OCI-LY7 (cell line): Measurements from ENCODE around the gene WAS. TPM values are rescaled to one million over a fixed set of nuclear protein-coding genes. Genes with fewer than 3 reads are reported as not detected.

ENCODE experiments used
- BruUV-seq: library from RNA; stranded (reverse); fragments of 400-500 nt; replicated peaks from 2 replicates; lab custom pipeline; 2021; lab: Mats Ljungman, UMichigan
- CTCF ChIA-PET: fragments of 300-600 bp; sonication (Branson Sonifier 250); formaldehyde crosslinking; loops from one replicate; lab custom pipeline; 2022; ENCODE audit warnings: antibody characterized with exemption; ENCODE audit not compliant: unreplicated experiment; lab: Charles Lee
- POLR2A ChIA-PET: fragments of 300-600 bp; sonication (Branson Sonifier 250); formaldehyde crosslinking; loops from one replicate; lab custom pipeline; 2022; ENCODE audit warnings: antibody characterized with exemption; lab: Charles Lee
- DNase-seq: peaks from one replicate; pipeline ENCODE4 v3.0.0-alpha.2; 2015; ENCODE audit warnings: low spot score
- H2AFZ ChIP-seq: fragments of 200-600 bp; sonication (generic), shearing (Covaris generic); 2 replicates; pipeline ENCODE4 v1.6.1; 2014; ENCODE audit warnings: mild to moderate bottlenecking, antibody characterized with exemption, low read length, moderate library complexity
- H3K27ac ChIP-seq: fragments of 200-600 bp; sonication (generic); 2 replicates; pipeline ENCODE4 v1.5.1; 2014; ENCODE audit warnings: mixed run types, low read depth, mild to moderate bottlenecking, moderate library complexity, low read length, inconsistent platforms; ENCODE audit not compliant: poor library complexity, severe bottlenecking
- H3K36me3 ChIP-seq: fragments of 200-600 bp; sonication (generic); 2 replicates; pipeline ENCODE4 v1.6.1; 2014; ENCODE audit warnings: mild to moderate bottlenecking, antibody characterized with exemption, low read length, moderate library complexity, mixed read lengths; ENCODE audit not compliant: insufficient read depth
- H3K4me1 ChIP-seq: fragments of 200-600 bp; sonication (generic); 2 replicates; pipeline ENCODE4 v1.5.1; 2014; ENCODE audit warnings: mild to moderate bottlenecking, low read length; ENCODE audit not compliant: insufficient read depth, poor library complexity, severe bottlenecking
- H3K4me2 ChIP-seq: fragments of 200-600 bp; sonication (generic); 2 replicates; pipeline ENCODE4 v1.6.1; 2014; ENCODE audit warnings: mild to moderate bottlenecking, low read length
- H3K4me3 ChIP-seq: fragments of 200-600 bp; sonication (generic); 2 replicates; pipeline ENCODE4 v1.5.1; 2014; ENCODE audit warnings: mild to moderate bottlenecking, low read depth, low read length; ENCODE audit not compliant: poor library complexity, severe bottlenecking
- H3K79me2 ChIP-seq: fragments of 200-600 bp; sonication (generic); 2 replicates; pipeline ENCODE4 v1.6.1; 2016; ENCODE audit warnings: low read depth, mild to moderate bottlenecking, low read length, moderate library complexity, mixed read lengths; ENCODE audit not compliant: insufficient read depth
- H3K9me2 ChIP-seq: fragments of 200-600 bp; sonication (generic); 2 replicates; pipeline ENCODE4 v1.6.1; 2016; ENCODE audit warnings: mild to moderate bottlenecking, low read length, mixed read lengths; ENCODE audit not compliant: insufficient read depth
- H3K9me3 ChIP-seq: fragments of 200-600 bp; sonication (generic); 2 replicates; pipeline ENCODE4 v1.6.1; 2014; ENCODE audit warnings: mild to moderate bottlenecking, mixed run types, low read length, mixed read lengths
- H4K20me1 ChIP-seq: fragments of 200-600 bp; sonication (generic); 2 replicates; pipeline ENCODE4 v1.6.1; 2014; ENCODE audit warnings: mild to moderate bottlenecking, antibody characterized with exemption, low read length, moderate library complexity, mixed read lengths; ENCODE audit not compliant: insufficient read depth
- EZH2phosphoT487 ChIP-seq: fragments of 200-600 bp; sonication (generic); IDR thresholded peaks from 2 replicates; pipeline ENCODE4 v1.6.1; 2018; ENCODE audit warnings: low read depth, borderline replicate concordance, mild to moderate bottlenecking, mixed run types, antibody characterized with exemption, low read length, moderate library complexity, mixed read lengths
- intact Hi-C: fragments of 100-400 bp; cut with micrococcal nuclease; formaldehyde crosslinking; loops from one replicate; pipeline ENCODE4 v1.10.0; 2022; ENCODE audit not compliant: unreplicated experiment
- total RNA-seq, 2 experiments: library from RNA; depleted of rRNA in 1 of 2; stranded (reverse); fragments of >200 nt in 1 of 2; shearing (Covaris generic) in 1 of 2; gene quantifications; 2 replicates each; pipeline ENCODE4 v1.2.3, GENCODE V29; 2014 to 2022
- TF ChIP-seq, protein P1 (sequence below): fragments of 200-600 bp; sonication (generic); conservative IDR thresholded peaks from 2 replicates; pipeline ENCODE4 v1.5.1; 2014; ENCODE audit warnings: mild to moderate bottlenecking, antibody characterized with exemption, low read length, moderate library complexity, mixed read lengths

Gene WAS
- total RNA-seq, 2 experiments from 2014 or later: 43.9 to 87.0 TPM

DNA sequence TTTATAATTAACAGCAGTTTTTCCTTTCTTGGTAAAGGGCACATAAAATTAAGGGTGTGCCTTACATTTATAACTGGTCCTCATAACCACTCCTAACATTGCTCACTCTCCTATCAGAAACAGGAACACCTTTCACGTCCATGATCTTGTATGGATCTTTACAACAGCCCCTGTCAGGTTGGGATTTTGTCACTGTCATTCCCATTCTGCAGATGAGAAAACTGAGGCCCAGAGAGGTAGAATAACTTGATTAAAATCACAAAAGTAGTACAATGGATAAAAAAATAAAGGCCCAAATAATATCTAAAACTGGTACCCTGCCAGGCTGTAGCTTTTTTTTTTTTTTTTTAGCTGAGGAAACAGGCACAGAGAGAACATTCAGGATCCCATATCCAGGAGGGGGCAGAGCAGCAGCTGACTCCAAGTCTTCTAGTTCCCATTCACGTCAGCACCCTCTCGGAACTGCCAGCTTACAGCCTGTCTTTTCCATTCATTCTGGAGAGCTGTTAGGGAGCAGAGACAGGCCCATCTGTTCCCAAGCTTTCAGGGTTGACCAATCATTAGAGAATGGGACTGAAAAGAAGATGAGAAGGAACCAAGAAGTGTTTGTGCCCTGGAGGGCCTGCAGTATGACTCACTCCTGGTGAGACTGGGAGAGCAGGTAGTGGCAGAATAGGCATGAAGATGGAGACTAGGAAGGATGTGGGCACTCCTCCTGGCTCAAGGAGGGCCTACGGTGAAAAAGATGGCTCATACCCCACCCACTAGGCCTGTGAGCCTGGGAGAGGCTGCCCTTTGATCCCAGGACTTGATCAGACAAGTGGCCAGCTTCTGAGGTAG lies 20.3 kb downstream of the WAS start:
- BruUV-seq: TSS peak; percentile 21
- intact Hi-C loops: no loop called here

DNA sequence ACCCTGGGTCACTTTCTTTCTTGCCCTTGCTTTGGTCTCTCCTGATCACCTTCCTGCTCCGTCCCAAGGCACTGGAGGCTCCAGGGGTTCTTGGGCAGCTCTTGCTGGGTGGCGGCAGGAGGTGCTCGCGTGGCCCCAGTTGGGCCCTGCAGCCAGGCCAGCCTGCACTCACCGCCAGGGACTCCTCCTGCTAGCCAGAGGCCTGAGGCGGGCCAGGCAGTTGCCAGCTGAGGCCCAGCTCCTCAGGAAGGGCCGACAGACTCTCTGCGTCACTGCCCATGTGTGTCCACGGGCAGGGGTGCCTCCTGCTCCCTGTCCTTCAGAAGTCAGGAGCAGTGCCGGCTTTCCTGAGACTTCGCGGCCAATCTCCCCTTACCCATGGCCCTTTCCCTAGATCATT lies 22.3 kb downstream of the WAS start:
- no TSS peak for BruUV-seq
- Histone ChIP-seq H3K4me2 (no peak overlapping the region), H3K36me3 (peaks cover 76% of the 10 kb centered on the region), H3K9me2 (no peaks in the 10 kb centered on the region), H3K9me3 (no peaks in the 10 kb centered on the region), H2AFZ (no peak overlapping the region), H3K4me1 (peaks cover 6% of the 10 kb centered on the region), H3K79me2 (peaks cover 14% of the 10 kb centered on the region; the same call in 1 of the 2 replicates), H3K4me3 (no peak overlapping the region), H3K27ac (no peak overlapping the region), H4K20me1 (no peaks in the 10 kb centered on the region)
- no peak for TF ChIP-seq EZH2phosphoT487
- TF ChIP-seq, protein P1, sequence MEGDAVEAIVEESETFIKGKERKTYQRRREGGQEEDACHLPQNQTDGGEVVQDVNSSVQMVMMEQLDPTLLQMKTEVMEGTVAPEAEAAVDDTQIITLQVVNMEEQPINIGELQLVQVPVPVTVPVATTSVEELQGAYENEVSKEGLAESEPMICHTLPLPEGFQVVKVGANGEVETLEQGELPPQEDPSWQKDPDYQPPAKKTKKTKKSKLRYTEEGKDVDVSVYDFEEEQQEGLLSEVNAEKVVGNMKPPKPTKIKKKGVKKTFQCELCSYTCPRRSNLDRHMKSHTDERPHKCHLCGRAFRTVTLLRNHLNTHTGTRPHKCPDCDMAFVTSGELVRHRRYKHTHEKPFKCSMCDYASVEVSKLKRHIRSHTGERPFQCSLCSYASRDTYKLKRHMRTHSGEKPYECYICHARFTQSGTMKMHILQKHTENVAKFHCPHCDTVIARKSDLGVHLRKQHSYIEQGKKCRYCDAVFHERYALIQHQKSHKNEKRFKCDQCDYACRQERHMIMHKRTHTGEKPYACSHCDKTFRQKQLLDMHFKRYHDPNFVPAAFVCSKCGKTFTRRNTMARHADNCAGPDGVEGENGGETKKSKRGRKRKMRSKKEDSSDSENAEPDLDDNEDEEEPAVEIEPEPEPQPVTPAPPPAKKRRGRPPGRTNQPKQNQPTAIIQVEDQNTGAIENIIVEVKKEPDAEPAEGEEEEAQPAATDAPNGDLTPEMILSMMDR: no peak
- no peak for DNase-seq
- ChIA-PET CTCF (no interaction called here), POLR2A (no interaction called here)
- intact Hi-C loops: no loop called here

More for the DNA sequence above, 20.3 kb downstream of the WAS start:
- H2AFZ ChIP-seq: no peak overlapping the region
- ChIA-PET CTCF (interaction anchor here (0.6 kb wide), 1 partner anchor 16 kb away, joined by 5 read pairs; no protein-coding TSS in a partner anchor), POLR2A (no interaction called here)
- no peaks in the 10 kb centered on the region for H4K20me1 ChIP-seq
- peaks cover 95% of the 10 kb centered on the region for H3K36me3 ChIP-seq
- no peak overlapping the region for H3K4me3 ChIP-seq
- H3K79me2 ChIP-seq: peaks cover 23% of the 10 kb centered on the region; the same call in 1 of the 2 replicates
- no peak overlapping the region for H3K27ac ChIP-seq
- no peak for DNase-seq
- peaks cover 8% of the 10 kb centered on the region for H3K4me1 ChIP-seq
- H3K4me2 ChIP-seq: no peak overlapping the region
- no peaks in the 10 kb centered on the region for H3K9me3 ChIP-seq
- no peak for TF ChIP-seq EZH2phosphoT487
- TF ChIP-seq, protein P1: no peak
- no peaks in the 10 kb centered on the region for H3K9me2 ChIP-seq
